HEK293T (cell line): ENCODE data around the gene TBRG4.

Experiments used
- CTCF ChIA-PET: fragments of 350-600 bp; formaldehyde crosslinking; extraction: SDS; loops from one replicate; lab custom pipeline; 2021; ENCODE audit warnings: antibody characterized with exemption, inconsistent platforms; lab: Yijun Ruan, JAX
- POLR2A ChIA-PET: fragments of 350-600 bp; formaldehyde crosslinking; extraction: SDS; loops from one replicate; lab custom pipeline; 2020; ENCODE audit warnings: antibody characterized with exemption, inconsistent platforms; lab: Yijun Ruan, JAX
- DNase-seq: peaks from one replicate; pipeline ENCODE4 v3.0.0; 2012; ENCODE audit warnings: mixed read lengths; ENCODE audit errors: extremely low spot score
- ARNT ChIP-seq: fragments of 450-650 bp; IDR thresholded peaks from 2 replicates; pipeline ENCODE4 v1.6.1; 2017; ENCODE audit warnings: mild to moderate bottlenecking
- BHLHE40 ChIP-seq: fragments of 450-650 bp; IDR thresholded peaks from 2 replicates; pipeline ENCODE4 v1.6.1; 2016; ENCODE audit warnings: mild to moderate bottlenecking, moderate library complexity, borderline replicate concordance
- CTBP1 ChIP-seq: fragments of 450-650 bp; IDR thresholded peaks from 2 replicates; pipeline ENCODE4 v1.6.1; 2016; ENCODE audit warnings: borderline replicate concordance
- ELF4 ChIP-seq: fragments of 450-650 bp; IDR thresholded peaks from 2 replicates; pipeline ENCODE4 v1.6.1; 2017; ENCODE audit warnings: antibody characterized with exemption
- FOXA1 ChIP-seq: fragments of 450-650 bp; IDR thresholded peaks from 2 replicates; pipeline ENCODE4 v1.6.1; 2016; ENCODE audit warnings: mild to moderate bottlenecking
- FOXK2 ChIP-seq: fragments of 450-650 bp; IDR thresholded peaks from 2 replicates; pipeline ENCODE4 v1.6.1; 2016; ENCODE audit warnings: mild to moderate bottlenecking
- FOXM1 ChIP-seq: fragments of 450-650 bp; IDR thresholded peaks from 2 replicates; pipeline ENCODE4 v1.6.1; 2017; ENCODE audit warnings: mild to moderate bottlenecking, borderline replicate concordance
- HDGF ChIP-seq: fragments of 450-650 bp; IDR thresholded peaks from 2 replicates; pipeline ENCODE4 v1.6.1; 2017; ENCODE audit warnings: antibody characterized with exemption, borderline replicate concordance
- L3MBTL2 ChIP-seq: fragments of 450-650 bp; conservative IDR thresholded peaks from 2 replicates; pipeline ENCODE4 v1.6.1; 2016; ENCODE audit warnings: mild to moderate bottlenecking
- LEF1 ChIP-seq: fragments of 450-650 bp; IDR thresholded peaks from 2 replicates; pipeline ENCODE4 v1.6.1; 2017; ENCODE audit warnings: mild to moderate bottlenecking, borderline replicate concordance
- NFRKB ChIP-seq: fragments of 450-650 bp; IDR thresholded peaks from 2 replicates; pipeline ENCODE4 v1.6.1; 2016; ENCODE audit warnings: mild to moderate bottlenecking, moderate library complexity
- SP1 ChIP-seq: fragments of 450-650 bp; IDR thresholded peaks from 2 replicates; pipeline ENCODE4 v1.6.1; 2017
- SUZ12 ChIP-seq: fragments of 450-650 bp; IDR thresholded peaks from 2 replicates; pipeline ENCODE4 v1.6.1; 2016; ENCODE audit warnings: mild to moderate bottlenecking
- TARDBP ChIP-seq: fragments of 450-650 bp; IDR thresholded peaks from 2 replicates; pipeline ENCODE4 v1.6.1; 2016
- ZNF384 ChIP-seq: fragments of 450-650 bp; IDR thresholded peaks from 2 replicates; pipeline ENCODE4 v1.6.1; 2016
- TF ChIP-seq, protein P1 (sequence below): fragments of 450-650 bp; IDR thresholded peaks from 2 replicates; pipeline ENCODE4 v1.6.1; 2016

The TBRG4 gene

DNA sequence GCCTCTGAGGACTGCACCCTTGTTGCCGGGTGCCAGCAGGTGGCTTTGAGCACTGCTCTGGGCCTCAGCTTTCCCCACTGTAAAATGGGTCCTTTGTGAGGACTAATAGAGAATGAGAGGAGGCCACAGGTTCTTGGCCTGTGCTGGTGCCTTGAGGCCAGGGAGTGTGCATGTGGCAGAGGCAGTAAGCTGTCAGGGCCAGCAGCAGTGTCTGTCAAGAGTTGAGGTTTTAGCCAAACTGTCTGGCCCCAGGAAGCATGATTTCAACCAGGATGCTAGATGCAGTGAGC lies 36.2 kb downstream of the TBRG4 start:
- ChIA-PET POLR2A (no interaction called here), CTCF (no interaction called here)
- TF ChIP-seq CTBP1 (no peak), ZNF384 (no peak), ELF4 (no peak), BHLHE40 (no peak), L3MBTL2 (no peak), FOXK2 (no peak), NFRKB (no peak), LEF1 (no peak)
- TF ChIP-seq, protein P1, sequence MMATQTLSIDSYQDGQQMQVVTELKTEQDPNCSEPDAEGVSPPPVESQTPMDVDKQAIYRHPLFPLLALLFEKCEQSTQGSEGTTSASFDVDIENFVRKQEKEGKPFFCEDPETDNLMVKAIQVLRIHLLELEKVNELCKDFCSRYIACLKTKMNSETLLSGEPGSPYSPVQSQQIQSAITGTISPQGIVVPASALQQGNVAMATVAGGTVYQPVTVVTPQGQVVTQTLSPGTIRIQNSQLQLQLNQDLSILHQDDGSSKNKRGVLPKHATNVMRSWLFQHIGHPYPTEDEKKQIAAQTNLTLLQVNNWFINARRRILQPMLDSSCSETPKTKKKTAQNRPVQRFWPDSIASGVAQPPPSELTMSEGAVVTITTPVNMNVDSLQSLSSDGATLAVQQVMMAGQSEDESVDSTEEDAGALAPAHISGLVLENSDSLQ: no peak
- DNase-seq: no peak

DNA sequence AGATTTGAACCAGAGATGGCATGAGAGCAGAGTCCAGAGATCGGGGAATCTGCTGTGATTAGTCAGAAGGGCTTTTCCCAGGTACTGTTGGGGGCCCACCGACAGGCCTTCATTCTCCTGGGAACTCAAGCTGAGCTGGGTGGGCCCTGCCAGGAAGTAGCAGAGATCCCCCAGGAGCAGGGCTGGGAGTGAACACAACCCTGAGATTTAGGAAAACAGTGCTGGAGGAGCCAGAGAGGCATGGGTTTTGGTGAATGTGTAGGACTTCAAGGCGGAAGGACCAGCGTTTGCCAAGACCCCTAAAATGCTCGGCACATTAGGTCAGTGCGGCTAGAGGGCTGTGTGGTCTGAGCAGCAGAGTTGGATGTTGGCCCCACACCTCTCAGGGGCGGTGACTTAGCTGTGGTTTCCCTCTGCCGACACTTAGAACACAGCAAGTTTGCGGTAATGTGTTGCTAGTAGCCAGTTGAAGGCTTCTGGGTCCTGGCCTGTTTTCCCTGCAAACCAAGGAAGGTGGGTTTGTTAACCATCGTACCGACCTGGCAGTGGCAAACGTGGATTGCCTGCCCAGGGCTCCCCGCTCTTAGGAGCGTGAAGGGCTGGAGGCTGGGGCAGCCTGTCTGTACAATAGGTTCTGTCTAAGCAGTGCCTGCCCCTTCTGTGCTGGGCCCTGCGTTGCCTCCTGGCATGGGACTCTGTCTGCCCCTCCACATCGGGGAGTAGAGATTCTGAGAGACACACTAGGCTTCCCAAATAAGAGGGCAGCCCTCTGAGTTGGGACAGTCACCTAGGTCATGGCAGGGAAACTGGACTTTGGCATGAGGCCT lies 36.8 kb downstream of the TBRG4 start:
- ChIA-PET POLR2A (no interaction called here), CTCF (no interaction called here)
- no peak for DNase-seq
- TF ChIP-seq FOXK2: no peak
- no peak for TF ChIP-seq L3MBTL2

DNA sequence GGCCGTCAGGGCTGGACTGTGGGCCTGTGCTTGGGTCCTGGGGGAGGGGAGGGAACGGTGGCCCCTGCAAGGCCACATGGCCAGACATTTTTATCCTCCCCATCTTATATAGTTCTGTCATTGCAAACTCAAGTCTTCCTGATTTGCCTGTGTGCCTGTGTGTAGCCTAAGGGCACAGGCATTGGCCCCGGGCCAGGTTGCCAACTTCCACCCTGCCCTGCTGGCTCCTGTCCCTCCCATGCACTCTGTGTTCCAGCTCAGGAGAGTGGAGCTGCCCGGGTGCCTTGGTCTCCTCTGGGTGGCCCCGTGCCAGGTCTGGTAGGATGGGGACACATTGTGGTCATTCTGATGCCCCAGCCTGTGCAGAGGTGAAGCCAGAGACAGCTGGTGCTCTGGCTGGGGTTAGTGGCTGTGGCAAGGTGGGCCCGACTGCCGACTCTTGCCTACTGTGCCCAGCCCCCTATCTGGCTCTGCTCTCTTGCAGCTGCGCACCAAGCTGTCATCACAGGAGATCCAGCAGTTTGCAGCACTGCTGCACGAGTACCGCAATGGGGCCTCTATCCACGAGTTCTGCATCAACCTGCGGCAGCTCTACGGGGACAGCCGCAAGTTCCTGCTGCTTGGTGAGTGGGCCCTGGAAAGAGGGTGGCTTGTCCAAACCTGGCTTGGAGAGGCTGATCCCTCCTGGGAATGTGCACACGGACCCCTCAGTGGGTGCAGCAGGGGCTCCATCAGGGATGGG lies 37.5 kb downstream of the TBRG4 start:
- ChIA-PET CTCF (no interaction called here), POLR2A (no interaction called here)
- no peak for DNase-seq
- no peak for TF ChIP-seq ELF4
- TF ChIP-seq SUZ12: no peak
- no peak for TF ChIP-seq BHLHE40
- no peak for TF ChIP-seq L3MBTL2
- TF ChIP-seq, protein P1: no peak
- TF ChIP-seq HDGF: no peak
- no peak for TF ChIP-seq NFRKB
- TF ChIP-seq FOXK2: no peak
- no peak for TF ChIP-seq ZNF384
- no peak for TF ChIP-seq FOXM1
- TF ChIP-seq CTBP1: no peak
- no peak for TF ChIP-seq FOXA1
- TF ChIP-seq SP1: no peak
- TF ChIP-seq ARNT: no peak
- no peak for TF ChIP-seq LEF1
- no peak for TF ChIP-seq TARDBP

DNA sequence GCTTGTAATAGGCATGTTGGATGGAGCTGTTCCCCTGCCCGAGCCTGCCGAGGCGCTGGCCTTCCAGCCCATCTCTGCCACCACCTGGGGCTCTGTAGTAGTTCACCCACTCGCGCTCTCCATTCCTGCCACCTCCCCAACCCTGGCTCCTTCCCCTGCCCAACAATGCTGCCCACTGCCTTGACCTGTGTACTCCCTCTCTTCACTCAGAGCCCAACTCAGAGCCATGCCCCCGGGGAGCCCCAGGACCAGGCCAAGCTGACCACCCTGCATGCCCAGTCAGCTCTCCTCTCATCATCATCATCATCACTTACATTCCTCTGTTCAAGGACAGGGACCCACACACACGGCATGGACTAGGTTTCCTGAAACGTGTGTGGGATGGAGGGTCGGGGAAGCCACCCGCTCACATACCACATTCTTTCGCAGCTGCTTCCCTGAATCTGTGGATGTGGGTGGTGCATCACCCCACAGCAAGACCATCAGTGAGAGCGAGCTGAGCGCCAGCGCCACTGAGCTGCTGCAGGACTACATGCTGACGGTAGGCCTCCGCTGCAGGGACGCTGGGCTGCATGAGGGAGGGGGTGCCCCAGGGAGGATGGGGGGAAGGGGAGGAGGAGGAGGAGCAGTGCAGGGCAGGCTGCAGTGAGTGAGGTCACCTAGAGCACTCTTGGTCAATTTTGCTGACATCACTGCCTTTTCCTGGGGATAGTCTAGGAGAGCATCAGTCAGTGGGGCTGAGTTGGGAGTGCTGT lies 38.3 kb downstream of the TBRG4 start:
- ChIA-PET CTCF (no interaction called here), POLR2A (no interaction called here)
- TF ChIP-seq LEF1 (no peak), ELF4 (no peak), CTBP1 (no peak), FOXA1 (no peak), HDGF (no peak), ARNT (no peak), NFRKB (no peak), SUZ12 (no peak), FOXK2 (no peak), BHLHE40 (no peak), FOXM1 (no peak), L3MBTL2 (no peak), ZNF384 (no peak), TARDBP (no peak), SP1 (no peak)
- TF ChIP-seq, protein P1: no peak
- no peak for DNase-seq

DNA sequence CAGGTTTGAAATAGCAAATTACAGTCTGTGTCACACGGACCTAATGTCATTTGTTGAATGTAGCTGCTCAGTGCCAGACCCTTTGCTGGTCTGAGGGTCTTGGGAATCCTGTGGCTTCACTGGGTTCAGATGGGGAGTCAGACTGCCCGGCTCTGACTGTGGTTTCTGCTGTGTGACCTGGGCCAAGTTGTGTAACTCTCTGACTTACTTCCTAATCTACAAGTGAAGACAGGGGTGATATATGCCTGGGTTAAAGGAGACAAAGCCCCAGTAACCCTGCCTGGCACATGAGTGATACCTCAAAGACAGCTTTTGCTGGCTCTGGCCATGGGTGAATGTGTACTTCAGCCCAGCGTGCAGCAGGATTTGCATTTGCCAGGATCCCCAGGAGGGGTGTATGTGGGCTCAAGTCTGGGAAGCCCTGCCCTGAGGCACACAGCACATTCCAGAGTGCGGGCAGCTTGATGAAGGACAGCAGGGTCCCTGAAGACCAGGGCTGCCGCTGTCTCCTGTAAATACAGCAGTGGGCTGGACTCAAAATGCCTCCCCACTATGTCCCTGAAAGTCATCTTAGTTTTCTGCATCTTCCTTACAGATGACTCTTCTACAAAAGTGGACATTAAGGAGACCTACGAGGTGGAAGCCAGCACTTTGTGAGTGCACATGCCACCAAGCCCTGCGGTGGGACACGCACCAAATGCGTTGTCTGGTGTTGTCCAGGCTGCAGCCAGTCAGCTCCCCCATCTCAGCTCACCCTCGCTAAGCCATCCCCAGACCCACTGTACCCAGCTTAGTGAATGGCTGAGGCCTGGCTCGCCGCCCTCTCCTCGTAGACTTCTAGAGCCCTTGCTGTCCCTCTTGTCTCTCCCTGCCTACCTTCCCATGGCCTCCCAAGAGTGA lies 39.1 kb downstream of the TBRG4 start:
- POLR2A ChIA-PET: no interaction called here

More for the DNA sequence above, 39.1 kb downstream of the TBRG4 start:
- DNase-seq: no peak
- TF ChIP-seq SUZ12 (no peak), LEF1 (no peak), TARDBP (no peak), L3MBTL2 (no peak), FOXK2 (no peak), FOXM1 (no peak), NFRKB (no peak), CTBP1 (no peak)
- TF ChIP-seq, protein P1: no peak
- CTCF ChIA-PET: no interaction called here
